DMS 273 (cell line): ENCODE measurements around the gene NXPH4.

Experiments used
- DNase-seq: peaks from one replicate; lab custom pipeline; 2025; ENCODE audit not compliant: unreplicated experiment; lab: John Stamatoyannopoulos, UW

The NXPH4 gene

DNA sequence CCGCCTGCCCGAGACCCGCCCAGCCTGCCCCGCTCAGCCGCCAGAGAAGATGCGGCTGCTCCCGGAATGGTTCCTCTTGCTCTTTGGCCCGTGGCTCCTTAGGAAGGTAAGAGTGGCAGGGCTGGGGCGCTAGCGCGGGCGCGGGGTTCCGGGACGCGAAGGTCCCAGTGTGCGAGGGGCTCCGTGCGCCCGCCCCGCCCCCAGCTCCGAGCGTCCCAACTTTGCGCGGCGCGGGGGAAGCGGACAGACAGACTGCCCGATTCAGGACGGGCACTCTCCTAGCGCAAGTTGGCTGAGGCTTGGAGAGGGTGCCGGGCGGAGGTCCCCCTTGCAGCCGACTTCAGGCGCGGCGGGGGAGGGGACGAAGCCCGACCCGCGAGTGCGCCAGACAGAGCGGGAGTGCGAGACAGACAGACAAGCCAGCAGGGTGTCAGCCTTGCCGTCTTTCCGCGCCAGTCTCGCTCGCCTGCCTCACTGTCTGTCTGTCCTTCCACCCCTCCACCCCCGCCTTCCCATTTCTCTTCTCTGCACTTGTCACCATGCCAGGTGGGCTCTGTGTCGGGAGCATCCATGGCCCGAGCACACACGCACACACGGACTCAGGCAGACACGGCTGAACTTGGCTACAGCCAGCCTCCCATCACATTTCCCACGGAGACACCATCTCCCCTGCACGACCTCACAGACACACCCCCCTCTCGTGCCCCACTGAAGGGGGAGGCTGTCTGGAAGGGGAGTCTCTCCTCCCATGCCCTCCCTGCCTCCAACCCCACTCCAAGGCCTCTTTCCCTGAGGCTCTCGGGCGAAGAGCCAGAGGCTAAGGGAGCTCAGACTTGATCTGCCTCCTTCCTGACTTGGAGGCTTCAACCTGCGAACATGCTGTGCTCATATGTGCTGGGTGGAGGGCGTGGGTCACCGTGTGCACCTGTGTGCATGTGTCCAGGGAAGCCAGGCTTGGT is 606 bp downstream of the NXPH4 start:
- peak; percentile 78 for DNase-seq

DNA sequence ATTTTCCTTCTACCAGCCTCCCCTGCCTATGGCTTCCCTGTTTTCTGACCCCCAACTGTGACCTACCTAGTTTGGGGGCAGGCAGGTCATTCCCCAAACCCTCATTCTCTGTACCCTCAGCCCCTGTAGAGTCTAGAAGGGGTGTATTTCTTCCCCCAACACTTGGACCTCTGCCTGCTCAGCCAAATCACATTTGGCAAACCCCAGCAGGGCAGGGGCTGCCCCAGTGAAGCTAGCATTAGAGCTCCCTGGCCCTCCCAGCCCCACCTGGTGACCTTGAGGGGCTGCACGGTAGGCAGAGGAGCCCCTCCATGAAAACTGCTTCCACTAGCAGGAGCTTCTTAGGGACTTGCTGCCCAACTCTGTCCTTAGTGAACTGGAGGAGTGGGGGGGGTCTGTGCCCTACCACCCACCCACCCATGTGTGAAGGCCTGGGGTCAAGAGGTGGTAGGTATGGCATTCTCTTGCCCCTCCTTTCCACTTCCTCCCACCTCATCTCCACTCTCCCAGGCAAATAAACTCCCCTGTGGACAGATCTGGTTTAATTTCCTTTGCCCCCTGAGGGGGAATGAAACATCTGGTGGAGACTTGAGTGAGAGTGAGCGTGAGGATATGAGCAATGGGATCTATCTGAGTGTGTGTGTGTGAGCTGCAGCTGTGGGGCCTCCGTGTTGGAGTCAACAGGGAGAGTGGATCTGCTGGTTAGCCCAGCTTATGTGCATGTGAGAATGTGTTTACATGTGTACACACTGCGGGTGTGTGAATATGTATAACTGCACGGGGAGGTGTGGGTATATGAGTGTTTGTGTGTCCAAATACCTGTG is 1.6 kb downstream of the NXPH4 start:
- DNase-seq = peak; percentile 50

DNA sequence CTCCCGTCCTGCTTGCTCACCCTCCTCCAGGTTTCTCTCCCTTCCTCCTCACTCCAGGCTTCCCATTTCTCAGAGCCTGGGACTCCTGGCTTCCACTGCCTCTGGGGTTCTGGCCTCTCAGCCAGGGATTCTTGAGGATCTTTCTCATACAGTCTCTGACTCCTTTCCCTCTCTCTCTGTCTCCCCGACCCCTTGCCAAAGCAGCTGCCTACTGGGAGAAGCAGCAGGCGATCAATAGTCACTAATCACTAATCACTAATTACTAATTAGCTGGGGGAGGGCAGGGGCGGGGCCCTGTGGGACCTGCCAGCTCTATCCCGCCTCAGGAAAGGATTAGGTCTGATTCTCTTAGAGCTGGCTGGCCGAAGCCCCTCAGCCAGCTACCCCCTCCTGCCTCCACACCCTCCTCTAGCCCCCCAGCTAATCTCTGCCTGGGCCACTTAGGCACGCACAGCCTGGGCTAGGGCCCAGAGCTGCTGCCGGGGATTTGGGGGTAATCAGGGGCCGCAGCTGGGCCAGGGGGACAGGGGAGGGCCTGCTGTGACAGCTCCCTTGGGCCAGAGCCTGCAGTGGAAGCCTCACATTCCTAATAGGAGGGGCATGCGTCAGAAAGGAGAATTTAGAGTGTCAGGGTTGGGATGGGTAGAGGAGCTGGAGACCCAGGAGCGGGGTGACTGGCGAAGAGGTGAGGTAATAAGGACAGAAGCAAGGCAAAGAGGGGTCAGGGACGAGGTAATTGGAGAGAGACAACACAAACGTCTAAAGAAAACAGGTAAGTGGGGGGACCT is 2.8 kb downstream of the NXPH4 start:
- DNase-seq = no peak

DNA sequence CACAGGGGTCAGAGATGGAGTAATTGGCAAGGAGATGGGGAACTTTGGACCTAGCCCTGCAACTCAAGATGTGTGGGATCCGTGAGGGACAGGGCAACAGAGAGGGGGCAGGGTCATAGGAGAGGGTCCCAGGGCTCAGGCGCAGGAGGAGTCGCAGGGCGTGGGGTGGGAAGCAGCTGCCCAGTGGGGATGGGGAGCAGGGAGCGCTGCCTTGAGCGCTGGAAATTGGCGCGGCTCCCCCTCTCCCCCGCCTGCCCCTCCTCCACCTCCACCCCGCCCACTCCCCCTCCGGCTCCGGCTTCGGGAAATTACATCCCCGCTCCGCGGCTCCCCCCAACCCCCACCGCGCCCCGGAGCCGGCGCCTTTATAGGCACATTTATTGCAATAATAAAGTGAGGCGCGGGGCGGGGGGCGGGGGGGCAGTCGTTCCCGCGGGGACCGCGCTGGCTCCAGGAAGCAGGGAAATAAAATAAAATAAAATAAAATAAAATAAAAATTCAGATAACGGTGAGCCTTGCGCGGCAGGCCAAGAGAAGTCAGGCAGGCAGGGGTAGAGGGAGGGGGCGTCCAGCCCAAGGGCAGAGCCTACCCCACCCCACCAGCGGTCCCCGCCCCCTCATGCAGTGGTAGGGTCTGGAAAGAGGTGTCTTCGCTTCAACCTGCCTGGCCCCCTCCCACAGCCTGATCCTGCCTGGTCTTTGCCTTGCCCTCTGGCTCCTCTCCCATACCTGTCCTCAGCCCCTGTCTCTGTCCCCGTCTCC is 3.6 kb downstream of the NXPH4 start:
- DNase-seq = no peak

DNA sequence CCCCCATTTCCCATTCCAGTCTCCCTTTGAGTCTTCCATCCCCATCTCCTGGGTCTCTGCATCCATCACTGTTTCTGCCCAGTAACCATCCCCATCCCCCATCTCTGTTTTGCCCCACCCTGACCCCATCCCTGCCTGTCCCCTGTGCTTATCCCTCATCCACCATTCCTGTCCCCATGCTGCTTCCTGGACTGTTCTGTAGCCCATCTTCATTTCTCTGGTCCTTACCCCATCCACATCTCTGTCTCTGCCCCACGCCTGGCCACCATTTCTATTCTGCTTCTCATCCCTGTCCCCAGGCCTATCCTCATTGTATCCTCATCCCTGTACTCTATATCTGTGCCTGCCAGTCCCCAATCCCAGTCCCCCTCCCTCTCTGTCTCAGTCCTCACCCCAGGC is 4.2 kb downstream of the NXPH4 start:
- no peak for DNase-seq

DNA sequence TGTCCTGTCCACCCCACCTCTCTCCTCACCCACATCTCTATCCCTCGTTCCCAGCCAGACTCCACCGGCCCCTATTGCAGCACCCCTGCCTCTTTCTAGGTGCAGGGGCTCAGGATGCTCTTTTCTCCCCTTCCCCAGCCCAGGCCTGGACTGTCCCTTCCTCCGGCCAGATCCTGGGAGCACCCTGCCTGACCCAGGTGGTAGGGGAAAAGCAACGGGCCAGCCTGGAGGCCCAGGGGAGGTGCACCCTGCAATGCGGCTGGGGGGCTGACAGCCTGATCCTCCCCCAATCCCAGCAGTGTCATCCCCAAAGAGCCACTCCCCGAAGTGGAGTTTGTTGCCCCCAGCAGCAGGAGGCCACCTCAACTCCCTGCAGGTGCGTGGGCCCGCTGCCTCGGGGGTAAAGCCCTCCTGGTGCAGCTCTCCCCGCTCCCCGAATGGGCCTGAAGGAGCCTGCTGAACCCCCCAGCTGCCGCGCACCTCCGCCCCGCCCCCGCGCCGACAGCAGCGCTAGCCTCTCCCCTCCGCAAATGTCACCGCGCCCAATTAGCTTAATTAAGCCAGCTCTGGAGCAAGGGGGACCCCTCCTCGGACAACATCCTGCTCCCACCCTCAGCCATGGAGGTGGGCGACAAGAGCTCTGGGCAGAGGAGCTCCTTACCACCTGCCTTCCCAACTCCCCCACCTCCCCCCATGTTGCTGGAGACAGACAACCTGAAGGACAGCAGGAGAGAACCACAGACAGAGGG is 4.7 kb downstream of the NXPH4 start:
- DNase-seq = no peak

DNA sequence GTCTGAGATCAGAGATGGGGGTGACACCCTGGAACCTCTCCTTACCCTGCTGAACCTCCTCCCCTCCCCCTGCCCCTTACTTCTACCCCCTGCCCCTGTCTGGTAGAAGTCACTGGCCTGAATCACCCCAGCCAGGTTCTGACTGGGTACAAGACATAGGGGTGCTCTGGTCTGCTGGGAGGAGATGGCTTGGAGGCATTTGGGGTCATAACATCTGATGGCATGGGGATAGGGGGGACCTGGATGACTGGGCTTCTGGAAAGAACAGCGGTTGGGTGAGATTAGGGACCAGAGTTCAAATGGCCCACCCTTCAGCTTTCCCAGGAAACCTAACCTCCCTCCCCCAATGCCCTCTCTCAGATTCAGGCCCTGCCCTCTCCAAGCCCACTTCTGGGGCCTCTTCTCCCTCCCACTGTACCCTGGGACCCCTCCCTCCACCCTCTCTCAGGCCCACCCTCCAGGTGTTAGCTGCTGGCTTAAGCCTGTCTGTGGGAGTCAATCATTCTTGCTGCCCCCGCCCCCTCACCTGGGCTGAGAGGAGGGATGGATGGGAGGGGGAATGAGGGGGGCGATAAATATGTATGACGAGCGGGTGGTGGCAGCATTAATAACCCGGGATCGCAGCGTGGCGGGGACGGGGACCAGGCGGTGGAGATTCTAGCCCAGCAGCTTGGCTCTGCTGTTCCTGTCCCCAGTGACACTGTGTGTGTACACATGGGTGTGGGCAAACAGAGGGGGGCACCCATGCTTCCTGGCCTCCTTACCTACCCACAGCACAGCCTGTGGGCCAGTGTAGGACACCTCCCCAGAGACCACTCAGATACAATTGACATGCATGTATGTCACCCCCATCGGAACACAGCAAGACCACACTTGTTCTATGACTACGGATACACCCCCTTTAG is 5.9 kb downstream of the NXPH4 start:
- DNase-seq = no peak

DNA sequence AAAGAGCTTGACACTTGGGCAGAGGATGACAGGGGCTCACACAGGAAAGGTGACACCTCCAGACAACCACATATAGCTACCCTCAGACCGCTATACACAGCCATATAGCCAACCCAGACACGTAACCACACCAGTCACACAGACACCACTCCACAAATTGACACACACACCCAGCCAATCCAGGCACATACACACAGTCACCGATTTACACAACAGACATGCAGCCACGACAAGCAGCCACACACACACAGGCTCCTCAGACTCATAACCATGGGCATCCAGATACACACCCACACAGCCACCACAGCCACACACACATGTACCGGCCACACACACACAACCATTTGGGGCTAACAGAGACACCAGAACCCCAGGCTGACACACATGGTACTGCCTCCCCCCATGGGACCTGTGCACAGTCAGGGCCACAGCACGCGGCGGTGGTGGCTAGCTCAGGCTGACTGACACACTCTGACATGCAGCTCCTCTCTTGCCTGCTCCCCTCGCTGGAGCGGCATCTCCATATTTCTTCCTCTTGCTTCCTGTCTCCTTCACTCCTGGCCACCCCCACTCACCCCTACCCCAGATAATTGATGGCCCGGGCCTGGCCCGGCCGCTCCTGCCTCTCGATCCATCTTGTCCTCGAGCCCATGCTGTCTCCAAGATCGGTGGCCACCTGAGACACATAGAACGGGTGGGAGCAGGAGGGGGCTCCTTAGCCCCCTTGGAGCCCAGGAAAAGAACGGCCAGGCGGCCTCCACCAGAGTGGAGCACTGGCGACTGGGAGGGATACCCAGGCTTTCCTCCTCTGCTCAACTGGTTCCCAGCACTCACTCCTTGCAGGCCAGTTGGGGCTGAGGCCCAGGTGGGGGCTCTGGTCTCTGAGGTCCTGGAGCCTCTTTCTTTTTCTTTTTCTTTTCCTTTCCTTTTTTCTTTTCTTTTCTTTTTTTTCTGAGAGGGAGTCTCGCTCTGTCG is 6.9 kb downstream of the NXPH4 start:
- no peak for DNase-seq

DNA sequence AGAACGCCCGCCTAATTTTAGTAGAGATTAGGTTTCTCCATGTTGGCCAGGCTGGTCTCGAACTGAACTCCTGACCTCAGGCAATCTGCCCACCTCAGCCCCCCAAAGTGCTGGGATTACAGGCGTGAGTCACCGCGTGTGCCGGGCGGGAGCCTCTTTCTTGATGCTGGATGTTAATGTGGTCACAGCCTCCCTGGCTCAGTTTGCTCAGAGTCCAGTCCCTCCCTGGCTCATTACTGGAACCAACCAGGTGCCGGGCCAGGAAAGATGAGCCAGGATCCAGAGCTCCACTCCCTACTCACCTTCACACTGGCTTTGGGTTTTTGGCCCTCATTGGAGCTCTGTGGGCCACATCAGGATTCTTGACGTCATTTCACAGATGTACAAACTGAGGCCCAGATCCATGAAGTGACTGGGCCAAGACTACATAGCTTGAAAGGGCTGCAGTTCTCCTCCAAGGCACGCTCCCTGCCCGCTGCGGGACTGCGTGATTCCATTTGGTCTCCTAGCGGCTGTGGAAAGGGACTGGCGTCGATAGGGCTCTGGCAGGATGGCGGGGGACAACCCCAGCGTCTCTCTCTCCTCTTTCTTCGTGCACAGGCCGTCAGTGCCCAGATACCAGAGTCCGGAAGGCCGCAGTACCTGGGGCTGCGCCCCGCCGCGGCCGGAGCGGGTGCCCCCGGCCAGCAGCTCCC is 7.8 kb downstream of the NXPH4 start:
- DNase-seq = no peak

DNA sequence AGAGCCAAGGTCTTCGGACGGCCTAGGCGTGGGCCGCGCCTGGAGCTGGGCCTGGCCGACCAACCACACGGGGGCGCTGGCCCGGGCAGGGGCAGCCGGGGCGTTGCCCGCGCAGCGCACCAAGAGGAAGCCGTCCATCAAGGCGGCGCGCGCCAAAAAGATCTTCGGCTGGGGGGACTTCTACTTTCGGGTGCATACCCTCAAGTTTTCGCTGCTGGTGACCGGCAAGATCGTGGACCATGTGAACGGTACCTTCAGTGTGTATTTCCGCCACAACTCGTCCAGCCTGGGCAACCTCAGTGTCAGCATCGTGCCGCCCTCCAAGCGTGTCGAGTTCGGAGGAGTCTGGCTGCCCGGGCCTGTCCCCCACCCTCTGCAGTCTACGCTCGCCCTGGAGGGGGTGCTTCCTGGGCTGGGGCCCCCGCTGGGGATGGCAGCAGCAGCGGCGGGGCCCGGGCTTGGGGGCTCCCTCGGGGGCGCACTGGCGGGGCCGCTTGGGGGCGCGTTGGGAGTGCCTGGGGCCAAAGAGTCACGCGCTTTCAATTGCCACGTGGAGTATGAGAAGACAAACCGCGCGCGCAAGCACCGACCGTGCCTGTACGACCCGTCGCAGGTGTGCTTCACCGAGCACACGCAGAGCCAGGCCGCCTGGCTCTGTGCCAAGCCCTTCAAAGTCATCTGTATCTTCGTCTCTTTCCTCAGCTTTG is 8.5 kb downstream of the NXPH4 start:
- peak; percentile 57 for DNase-seq

DNA sequence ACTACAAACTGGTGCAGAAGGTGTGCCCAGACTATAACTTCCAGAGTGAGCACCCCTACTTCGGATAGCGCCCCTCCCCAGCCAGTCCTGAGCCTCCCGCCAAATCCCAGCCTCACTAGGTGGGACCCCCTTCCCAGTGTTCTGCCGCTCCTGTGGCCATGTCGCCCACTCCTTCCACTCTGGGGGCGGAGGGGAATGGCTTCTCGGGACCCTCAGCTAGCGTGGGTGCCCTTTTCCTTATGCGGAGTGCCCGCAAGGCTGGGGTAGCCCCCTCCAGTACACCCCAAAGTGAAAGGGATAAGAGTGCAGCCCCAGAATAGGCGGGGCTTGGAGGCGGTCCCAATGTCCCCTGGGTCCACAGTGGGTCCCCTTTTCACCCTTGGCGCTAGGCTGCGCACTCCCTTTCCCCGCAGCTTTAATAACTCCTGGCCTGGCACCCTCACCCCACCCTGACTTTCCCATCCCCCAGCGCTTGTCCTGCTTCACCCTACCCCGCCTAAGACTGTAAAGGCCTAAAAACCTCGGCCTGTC is 9.2 kb downstream of the NXPH4 start:
- no peak for DNase-seq

DNA sequence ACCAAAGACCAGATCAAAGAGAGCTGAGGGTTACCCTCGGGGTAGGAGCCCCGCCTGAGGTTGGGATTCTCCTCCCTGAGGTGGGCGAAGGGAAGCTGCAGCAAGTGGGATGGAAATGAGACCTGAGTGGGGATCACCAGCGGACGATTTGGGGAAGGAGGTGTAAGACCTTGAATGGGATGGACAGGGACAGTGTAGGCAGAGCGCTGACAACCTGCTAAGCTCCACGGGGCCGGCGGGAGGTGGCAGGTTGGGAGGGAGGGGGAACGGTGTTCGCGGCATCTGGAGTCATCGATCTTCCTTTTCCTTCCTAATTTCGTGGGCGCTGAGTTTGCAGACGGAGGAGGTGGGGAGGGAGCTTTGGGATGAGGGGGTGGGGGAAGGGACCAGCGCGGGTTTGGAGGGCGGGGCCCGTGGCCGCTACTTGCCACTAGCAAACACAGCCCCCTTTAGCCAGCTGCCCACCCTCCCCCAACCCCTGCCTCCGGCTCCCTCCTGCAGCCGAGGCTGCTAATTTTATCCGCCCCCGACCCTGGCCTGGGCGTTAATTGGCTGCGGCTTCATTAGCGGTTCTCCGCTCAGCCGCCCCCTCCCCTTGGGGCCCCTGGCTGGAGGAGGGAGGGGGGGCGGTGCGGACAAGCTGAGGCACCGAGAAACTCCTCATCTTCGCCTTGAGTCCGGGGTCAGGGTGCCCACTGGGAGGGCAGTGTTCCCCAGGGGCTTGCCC is 10.2 kb downstream of the NXPH4 start:
- peak; percentile 62 for DNase-seq

DNA sequence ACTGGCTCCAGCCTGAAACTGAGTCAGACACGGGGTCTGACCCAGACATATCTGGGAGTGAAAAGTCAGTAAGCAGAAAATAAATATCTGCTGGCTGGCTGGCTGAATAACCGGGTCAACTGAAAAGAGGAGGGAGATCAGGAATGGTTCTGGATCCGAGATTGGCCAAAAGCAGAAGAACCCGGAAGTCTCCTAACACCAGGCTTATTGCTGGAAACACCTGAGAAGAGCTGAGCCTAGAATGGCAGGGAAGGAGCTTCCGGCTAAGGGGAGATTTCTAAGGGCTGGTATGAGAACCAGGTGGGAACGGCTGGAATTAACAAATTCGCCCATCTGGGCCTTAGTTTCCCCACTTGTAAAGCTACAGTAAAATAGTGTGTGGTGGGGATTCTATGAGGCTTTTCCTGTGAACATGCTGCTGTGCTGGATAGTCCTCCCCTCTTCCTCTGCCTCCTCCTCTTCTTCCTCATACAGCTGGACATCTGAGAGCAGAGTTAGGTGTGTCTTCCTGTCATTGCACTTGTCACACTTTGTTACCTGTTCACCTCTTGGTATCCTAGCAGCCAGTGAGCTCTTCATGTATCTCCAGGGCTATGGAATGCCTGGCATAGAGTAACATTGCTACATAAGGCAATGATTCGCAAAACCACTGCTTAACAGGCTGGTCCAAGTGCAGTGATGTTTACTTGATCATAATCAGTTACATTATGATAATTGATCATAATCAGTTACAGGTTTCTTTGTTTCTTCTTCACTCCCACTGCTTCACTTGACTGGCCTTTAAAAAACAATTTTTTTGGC is 10.9 kb downstream of the NXPH4 start:
- no peak for DNase-seq

DNA sequence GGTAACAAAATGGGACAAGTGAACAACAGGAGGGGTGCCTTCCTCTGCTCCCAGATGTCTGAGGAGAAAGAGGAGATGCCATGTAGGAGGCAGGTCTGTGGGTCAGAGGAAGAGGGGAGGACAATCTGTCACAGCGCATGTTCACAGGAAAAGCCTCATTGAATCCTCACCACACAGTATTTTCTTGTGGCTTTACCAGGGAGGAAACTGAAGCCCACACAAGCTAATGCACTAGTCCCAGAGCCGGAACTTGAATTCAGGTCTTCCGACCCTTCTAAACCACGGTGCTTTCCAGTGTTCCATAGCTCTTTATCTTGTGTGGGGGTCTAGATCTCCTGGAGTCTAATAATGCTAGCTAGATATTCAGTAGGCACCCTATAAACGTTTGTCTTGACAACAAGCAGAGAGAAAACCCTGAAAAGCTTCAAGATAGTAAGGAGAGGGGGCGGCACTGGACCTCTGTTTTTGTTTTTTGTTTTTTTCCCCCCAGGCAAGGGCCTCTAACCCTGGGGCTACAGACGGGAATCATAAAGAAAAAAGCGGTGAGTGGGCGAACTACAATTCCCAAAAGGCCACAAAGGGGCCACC is 12.5 kb downstream of the NXPH4 start:
- peak; percentile 50 for DNase-seq
